GM23338 (cell line): ENCODE measurements around the gene AATF. TPM values are rescaled to one million over a fixed set of nuclear protein-coding genes. Genes with fewer than 3 reads are reported as not detected.
A peak's percentile ranks its signal among the peaks of the same experiment; 100 is the strongest.

Source experiments
- ATAC-seq: fragments of 200-7000 bp; cut with Tn5 transposase; 3 replicates; pipeline ENCODE4 v1.9.1; 2020
- DNase-seq: peaks from one replicate; pipeline ENCODE4 v3.0.0-alpha.2; 2015; ENCODE audit warnings: low spot score
- H2AFZ ChIP-seq: fragments of 200-600 bp; sonication (generic); 2 replicates; pipeline ENCODE4 v1.8.0; 2016; ENCODE audit warnings: antibody characterized with exemption, mild to moderate bottlenecking, moderate library complexity
- H3F3A ChIP-seq: fragments of 200-600 bp; sonication (generic); replicated peaks from 2 replicates; pipeline ENCODE4 v1.8.0; 2017; ENCODE audit warnings: antibody characterized with exemption, mixed run types, low read depth
- H3K27ac ChIP-seq: fragments of 200-600 bp; sonication (generic); 2 replicates; pipeline ENCODE4 v1.6.1; 2016; ENCODE audit warnings: low read depth
- H3K27me3 ChIP-seq: fragments of 200-600 bp; sonication (generic); 2 replicates; pipeline ENCODE4 v1.8.0; 2016; ENCODE audit warnings: mild to moderate bottlenecking, mixed run types, moderate library complexity; ENCODE audit not compliant: insufficient read depth
- H3K36me3 ChIP-seq: fragments of 200-600 bp; sonication (generic); 2 replicates; pipeline ENCODE4 v1.8.0; 2016; ENCODE audit warnings: mild to moderate bottlenecking; ENCODE audit not compliant: insufficient read depth
- H3K4me1 ChIP-seq: fragments of 200-600 bp; sonication (generic); 2 replicates; pipeline ENCODE4 v1.8.0; 2016; ENCODE audit warnings: mild to moderate bottlenecking, moderate library complexity; ENCODE audit not compliant: insufficient read depth
- H3K4me2 ChIP-seq: fragments of 200-600 bp; sonication (generic); 2 replicates; pipeline ENCODE4 v1.7.1; 2017; ENCODE audit warnings: mixed run types
- H3K4me3 ChIP-seq: fragments of 200-600 bp; sonication (generic); 2 replicates; pipeline ENCODE4 v1.6.1; 2016; ENCODE audit warnings: mixed run types
- H3K79me2 ChIP-seq: fragments of 200-600 bp; sonication (generic); replicated peaks from 2 replicates; pipeline ENCODE4 v1.8.0; 2017; ENCODE audit warnings: mild to moderate bottlenecking; ENCODE audit not compliant: insufficient read depth
- H3K9me2 ChIP-seq: fragments of 200-600 bp; sonication (generic); 2 replicates; pipeline ENCODE4 v1.8.0; 2017; ENCODE audit not compliant: insufficient read depth
- H4K20me1 ChIP-seq: fragments of 200-600 bp; sonication (generic); replicated peaks from 2 replicates; pipeline ENCODE4 v1.8.0; 2017; ENCODE audit warnings: mild to moderate bottlenecking; ENCODE audit not compliant: insufficient read depth
- H3K27ac Mint-ChIP-seq: 2 replicates; pipeline ENCODE4 v1.8.0; 2020; ENCODE audit warnings: inconsistent platforms, mild to moderate bottlenecking, moderate library complexity, mixed read lengths
- H3K27me3 Mint-ChIP-seq: 3 replicates; pipeline ENCODE4 v1.8.0; 2022; ENCODE audit warnings: low read depth, mild to moderate bottlenecking, moderate library complexity, mixed read lengths, inconsistent platforms; ENCODE audit not compliant: insufficient read depth, poor library complexity
- H3K36me3 Mint-ChIP-seq: 3 replicates; pipeline ENCODE4 v1.8.0; 2021; ENCODE audit warnings: low read depth, mild to moderate bottlenecking, inconsistent platforms, moderate library complexity, mixed read lengths
- H3K4me1 Mint-ChIP-seq: 3 replicates; pipeline ENCODE4 v1.8.0; 2020; ENCODE audit warnings: mild to moderate bottlenecking, inconsistent platforms, mixed read lengths
- H3K4me3 Mint-ChIP-seq: 3 replicates; pipeline ENCODE4 v1.8.0; 2021; ENCODE audit warnings: moderate library complexity, mild to moderate bottlenecking, inconsistent platforms, mixed read lengths
- H3K9me3 Mint-ChIP-seq: 3 replicates; pipeline ENCODE4 v1.8.0; 2020; ENCODE audit warnings: moderate library complexity, mild to moderate bottlenecking, inconsistent platforms, mixed read lengths
- EZH2 ChIP-seq: fragments of 200-600 bp; sonication (generic); IDR thresholded peaks from one replicate; pipeline ENCODE4 v1.8.0; 2017; ENCODE audit warnings: antibody characterized with exemption, mild to moderate bottlenecking, low read depth; ENCODE audit not compliant: unreplicated experiment
- EZH2phosphoT487 ChIP-seq: fragments of 200-600 bp; sonication (generic); IDR thresholded peaks from one replicate; pipeline ENCODE4 v1.8.1; 2018; ENCODE audit warnings: antibody characterized with exemption; ENCODE audit not compliant: unreplicated experiment
- JUNB ChIP-seq: IDR thresholded peaks from one replicate; pipeline ENCODE4 v1.6.1; 2016; ENCODE audit warnings: antibody characterized with exemption; ENCODE audit not compliant: unreplicated experiment
- NANOG ChIP-seq: IDR thresholded peaks from 2 replicates; pipeline ENCODE4 v1.6.1; 2016; ENCODE audit warnings: antibody characterized with exemption, borderline replicate concordance
- POLR2AphosphoS5 ChIP-seq: IDR thresholded peaks from 2 replicates; pipeline ENCODE4 v1.6.1; 2016; ENCODE audit warnings: antibody characterized with exemption, low read depth
- STAT1 ChIP-seq: IDR thresholded peaks from one replicate; pipeline ENCODE4 v1.6.1; 2016; ENCODE audit warnings: antibody characterized with exemption; ENCODE audit not compliant: unreplicated experiment
- ZNF114 ChIP-seq: fragments of 250-450 bp; sonication (Bioruptor Pico); IDR thresholded peaks from 2 replicates; pipeline ENCODE4 v1.5.0; 2020; ENCODE audit warnings: mild to moderate bottlenecking, moderate library complexity
- ZNF331 ChIP-seq: fragments of 250-450 bp; sonication (Bioruptor Pico); IDR thresholded peaks from 2 replicates; pipeline ENCODE4 v1.5.0; 2020; ENCODE audit warnings: low read depth, mild to moderate bottlenecking, moderate library complexity
- polyA plus RNA-seq: library from polyadenylated mRNA; unstranded; fragments of >200 nt; fragmentation: Nextera tagmentation; extraction: Ambion mirVana; gene quantifications from 2 replicates; pipeline ENCODE4 v1.2.1, GENCODE V29; 2016
- total RNA-seq: library from RNA; depleted of rRNA; stranded (reverse); fragments of >200 nt; shearing (Covaris generic); gene quantifications from 2 replicates; pipeline ENCODE4 v1.2.3, GENCODE V29; 2014
- TF ChIP-seq, protein P1 (sequence below): IDR thresholded peaks from one replicate; pipeline ENCODE4 v1.6.1; 2018; ENCODE audit warnings: antibody characterized with exemption; ENCODE audit not compliant: unreplicated experiment
- TF ChIP-seq, protein P2 (sequence below), 2 experiments: fragments of 200-600 bp in 1 of 2; sonication (generic) in 1 of 2; conservative IDR thresholded peaks; 2 replicates each; pipeline versions ENCODE4 v1.5.1 to v1.6.1; 2016 to 2017; ENCODE audit warnings: antibody characterized with exemption in 2 of 2, low read depth in 2 of 2, mild to moderate bottlenecking in 2 of 2, moderate library complexity in 1 of 2

Gene AATF
- total and polyA plus RNA-seq, 2 experiments from 2014 or later: 40.2 to 71.2 TPM

DNA sequence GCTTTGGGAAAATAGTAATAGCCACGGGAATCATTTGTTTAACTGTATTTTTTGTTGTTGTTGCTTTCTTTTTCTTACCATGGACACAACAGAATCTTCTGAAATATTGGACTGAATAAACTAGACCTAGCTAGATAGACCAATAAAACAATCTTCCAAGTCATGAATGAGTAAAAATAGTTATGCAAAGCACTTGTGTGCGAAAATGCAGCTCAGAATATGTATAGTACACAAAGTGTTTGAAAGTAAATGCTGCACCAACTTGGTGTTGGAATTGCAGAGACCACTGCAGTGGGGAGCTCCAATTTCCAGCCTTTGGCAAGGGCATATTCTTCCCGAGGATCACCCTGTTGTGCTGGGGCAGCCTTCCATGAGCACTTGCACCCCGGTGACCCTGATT, 68.0 kb downstream of the AATF start:
- no peak overlapping the region for H3K4me2 ChIP-seq

DNA sequence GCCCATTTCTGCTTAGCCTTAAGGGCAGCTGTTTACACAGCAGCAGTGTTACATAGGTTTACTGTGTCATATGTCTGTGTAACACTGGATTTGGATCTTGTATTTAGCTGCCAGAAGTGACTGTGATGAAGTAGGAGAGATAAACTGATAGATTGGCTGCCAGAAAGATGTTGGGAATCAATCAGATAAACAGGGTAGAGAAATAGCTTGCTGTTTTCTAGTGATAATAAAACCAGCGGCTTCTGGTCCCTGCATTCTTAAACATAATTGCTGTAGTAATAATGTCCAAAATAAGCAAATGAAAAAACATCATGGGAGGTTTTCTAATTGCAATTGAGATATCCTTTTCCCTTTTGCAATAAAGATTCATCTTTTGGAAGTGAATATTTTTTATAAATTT, 68.7 kb downstream of the AATF start:
- peaks cover 2% of the 10 kb centered on the region; the same call in 1 of the 3 replicates for H3K36me3 Mint-ChIP-seq
- DNase-seq (no peak), ATAC-seq (no peak)
- TF ChIP-seq ZNF114 (CRISPR knock-in tag) (no peak), EZH2 (no peak), EZH2phosphoT487 (no peak), JUNB (no peak), STAT1 (no peak)
- TF ChIP-seq, protein P1, sequence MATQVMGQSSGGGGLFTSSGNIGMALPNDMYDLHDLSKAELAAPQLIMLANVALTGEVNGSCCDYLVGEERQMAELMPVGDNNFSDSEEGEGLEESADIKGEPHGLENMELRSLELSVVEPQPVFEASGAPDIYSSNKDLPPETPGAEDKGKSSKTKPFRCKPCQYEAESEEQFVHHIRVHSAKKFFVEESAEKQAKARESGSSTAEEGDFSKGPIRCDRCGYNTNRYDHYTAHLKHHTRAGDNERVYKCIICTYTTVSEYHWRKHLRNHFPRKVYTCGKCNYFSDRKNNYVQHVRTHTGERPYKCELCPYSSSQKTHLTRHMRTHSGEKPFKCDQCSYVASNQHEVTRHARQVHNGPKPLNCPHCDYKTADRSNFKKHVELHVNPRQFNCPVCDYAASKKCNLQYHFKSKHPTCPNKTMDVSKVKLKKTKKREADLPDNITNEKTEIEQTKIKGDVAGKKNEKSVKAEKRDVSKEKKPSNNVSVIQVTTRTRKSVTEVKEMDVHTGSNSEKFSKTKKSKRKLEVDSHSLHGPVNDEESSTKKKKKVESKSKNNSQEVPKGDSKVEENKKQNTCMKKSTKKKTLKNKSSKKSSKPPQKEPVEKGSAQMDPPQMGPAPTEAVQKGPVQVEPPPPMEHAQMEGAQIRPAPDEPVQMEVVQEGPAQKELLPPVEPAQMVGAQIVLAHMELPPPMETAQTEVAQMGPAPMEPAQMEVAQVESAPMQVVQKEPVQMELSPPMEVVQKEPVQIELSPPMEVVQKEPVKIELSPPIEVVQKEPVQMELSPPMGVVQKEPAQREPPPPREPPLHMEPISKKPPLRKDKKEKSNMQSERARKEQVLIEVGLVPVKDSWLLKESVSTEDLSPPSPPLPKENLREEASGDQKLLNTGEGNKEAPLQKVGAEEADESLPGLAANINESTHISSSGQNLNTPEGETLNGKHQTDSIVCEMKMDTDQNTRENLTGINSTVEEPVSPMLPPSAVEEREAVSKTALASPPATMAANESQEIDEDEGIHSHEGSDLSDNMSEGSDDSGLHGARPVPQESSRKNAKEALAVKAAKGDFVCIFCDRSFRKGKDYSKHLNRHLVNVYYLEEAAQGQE: no peak

More for the DNA sequence above, 68.0 kb downstream of the AATF start:
- H3K9me3 Mint-ChIP-seq: no peaks in the 10 kb centered on the region
- no peak overlapping the region for H2AFZ ChIP-seq
- H3K79me2 ChIP-seq: no peaks in the 10 kb centered on the region
- peaks cover 2% of the 10 kb centered on the region; the same call in 1 of the 3 replicates for H3K36me3 Mint-ChIP-seq
- H3K27me3 Mint-ChIP-seq: no peaks in the 10 kb centered on the region
- no peak overlapping the region for H3K4me3 Mint-ChIP-seq
- H3F3A ChIP-seq: no peaks in the 10 kb centered on the region
- H3K27me3 ChIP-seq: no peaks in the 10 kb centered on the region
- H3K27ac Mint-ChIP-seq: 0 out of 2 replicates have a peak overlapping the region, but pooled peaks have one; percentile 53
- ATAC-seq (peak; percentile 48; the same call in 2 of the 3 replicates), DNase-seq (no peak)
- H4K20me1 ChIP-seq: 0 out of 2 replicates have a peak, but pooled peaks cover 5% of the 10 kb centered on the region
- H3K4me3 ChIP-seq: no peak overlapping the region
- no peaks in the 10 kb centered on the region for H3K36me3 ChIP-seq
- peaks cover 30% of the 10 kb centered on the region for H3K4me1 Mint-ChIP-seq
- 0 out of 2 replicates have a peak overlapping the region, but pooled peaks have one; percentile 1 for H3K27ac ChIP-seq
- peaks cover 24% of the 10 kb centered on the region for H3K4me1 ChIP-seq
- H3K9me2 ChIP-seq: no peaks in the 10 kb centered on the region
- TF ChIP-seq EZH2 (no peak), NANOG (no peak), JUNB (no peak), ZNF331 (no peak), POLR2AphosphoS5 (no peak), ZNF114 (CRISPR knock-in tag) (no peak)
- TF ChIP-seq, protein P1: no peak
- TF ChIP-seq, protein P2, sequence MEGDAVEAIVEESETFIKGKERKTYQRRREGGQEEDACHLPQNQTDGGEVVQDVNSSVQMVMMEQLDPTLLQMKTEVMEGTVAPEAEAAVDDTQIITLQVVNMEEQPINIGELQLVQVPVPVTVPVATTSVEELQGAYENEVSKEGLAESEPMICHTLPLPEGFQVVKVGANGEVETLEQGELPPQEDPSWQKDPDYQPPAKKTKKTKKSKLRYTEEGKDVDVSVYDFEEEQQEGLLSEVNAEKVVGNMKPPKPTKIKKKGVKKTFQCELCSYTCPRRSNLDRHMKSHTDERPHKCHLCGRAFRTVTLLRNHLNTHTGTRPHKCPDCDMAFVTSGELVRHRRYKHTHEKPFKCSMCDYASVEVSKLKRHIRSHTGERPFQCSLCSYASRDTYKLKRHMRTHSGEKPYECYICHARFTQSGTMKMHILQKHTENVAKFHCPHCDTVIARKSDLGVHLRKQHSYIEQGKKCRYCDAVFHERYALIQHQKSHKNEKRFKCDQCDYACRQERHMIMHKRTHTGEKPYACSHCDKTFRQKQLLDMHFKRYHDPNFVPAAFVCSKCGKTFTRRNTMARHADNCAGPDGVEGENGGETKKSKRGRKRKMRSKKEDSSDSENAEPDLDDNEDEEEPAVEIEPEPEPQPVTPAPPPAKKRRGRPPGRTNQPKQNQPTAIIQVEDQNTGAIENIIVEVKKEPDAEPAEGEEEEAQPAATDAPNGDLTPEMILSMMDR (conservative IDR thresholded peaks at IDR 0.05; ENCODE audit: low read depth in 2 of 2): no peak

More for the DNA sequence above, 68.7 kb downstream of the AATF start:
- no peaks in the 10 kb centered on the region for H3K36me3 ChIP-seq
- H4K20me1 ChIP-seq: 0 out of 2 replicates have a peak, but pooled peaks cover 4% of the 10 kb centered on the region
- no peaks in the 10 kb centered on the region for H3K27me3 Mint-ChIP-seq
- no peak overlapping the region for H3K27ac ChIP-seq
- no peaks in the 10 kb centered on the region for H3F3A ChIP-seq
- no peaks in the 10 kb centered on the region for H3K27me3 ChIP-seq
- no peak overlapping the region for H3K4me2 ChIP-seq
- H3K9me2 ChIP-seq: no peaks in the 10 kb centered on the region
- no peak overlapping the region for H2AFZ ChIP-seq
- H3K9me3 Mint-ChIP-seq: no peaks in the 10 kb centered on the region
- H3K27ac Mint-ChIP-seq: no peak overlapping the region
- H3K4me1 ChIP-seq: peaks cover 24% of the 10 kb centered on the region
- no peaks in the 10 kb centered on the region for H3K79me2 ChIP-seq
- no peak overlapping the region for H3K4me3 ChIP-seq
- H3K4me3 Mint-ChIP-seq: no peak overlapping the region
- H3K4me1 Mint-ChIP-seq: peaks cover 30% of the 10 kb centered on the region
